ENCODE results near the gene AKAP11. TPM values are rescaled to one million over a fixed set of nuclear protein-coding genes. Genes with fewer than 3 reads are reported as not detected.

AKAP11 gene
- total RNA-seq, 3 donors from 2014 or later: 32.0 to 39.5 (median 38.0) TPM

DNA sequence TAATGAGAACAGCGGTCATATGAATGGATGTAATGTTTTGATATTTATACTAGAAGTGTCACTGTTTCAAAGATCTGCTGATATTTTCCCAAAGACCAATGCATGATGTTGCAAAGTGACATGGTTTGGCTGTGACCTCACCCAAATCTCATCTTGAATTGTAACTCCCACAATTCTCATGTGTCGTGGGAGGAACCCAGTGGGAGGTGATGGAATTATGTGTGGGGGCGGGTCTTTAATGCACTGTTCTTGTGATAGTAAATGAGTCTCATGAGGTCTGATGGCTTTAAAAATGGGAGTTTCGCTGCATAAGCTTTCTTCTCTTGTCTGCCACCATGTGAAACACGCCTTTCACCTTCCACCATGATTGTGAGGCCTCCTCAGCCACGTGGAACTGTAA is 98.3 kb downstream of the AKAP11 start:
- no peaks in the 10 kb centered on the region for H3K27me3 ChIP-seq
- intact Hi-C loops (cut with DNase I; ENCODE audit: low total_unique reads): no loop called here
- DNase-seq (ENCODE audit: low spot score in 2 of 2): no peak
- no peak overlapping the region for H3K27ac ChIP-seq
- TF ChIP-seq, protein P1, sequence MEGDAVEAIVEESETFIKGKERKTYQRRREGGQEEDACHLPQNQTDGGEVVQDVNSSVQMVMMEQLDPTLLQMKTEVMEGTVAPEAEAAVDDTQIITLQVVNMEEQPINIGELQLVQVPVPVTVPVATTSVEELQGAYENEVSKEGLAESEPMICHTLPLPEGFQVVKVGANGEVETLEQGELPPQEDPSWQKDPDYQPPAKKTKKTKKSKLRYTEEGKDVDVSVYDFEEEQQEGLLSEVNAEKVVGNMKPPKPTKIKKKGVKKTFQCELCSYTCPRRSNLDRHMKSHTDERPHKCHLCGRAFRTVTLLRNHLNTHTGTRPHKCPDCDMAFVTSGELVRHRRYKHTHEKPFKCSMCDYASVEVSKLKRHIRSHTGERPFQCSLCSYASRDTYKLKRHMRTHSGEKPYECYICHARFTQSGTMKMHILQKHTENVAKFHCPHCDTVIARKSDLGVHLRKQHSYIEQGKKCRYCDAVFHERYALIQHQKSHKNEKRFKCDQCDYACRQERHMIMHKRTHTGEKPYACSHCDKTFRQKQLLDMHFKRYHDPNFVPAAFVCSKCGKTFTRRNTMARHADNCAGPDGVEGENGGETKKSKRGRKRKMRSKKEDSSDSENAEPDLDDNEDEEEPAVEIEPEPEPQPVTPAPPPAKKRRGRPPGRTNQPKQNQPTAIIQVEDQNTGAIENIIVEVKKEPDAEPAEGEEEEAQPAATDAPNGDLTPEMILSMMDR (IDR thresholded peaks at IDR 0.05): no peak
- TF ChIP-seq POLR2A (IDR thresholded peaks at IDR 0.05) (no peak), POLR2AphosphoS5 (IDR thresholded peaks at IDR 0.05) (no peak)
- no peaks in the 10 kb centered on the region for H3K4me1 ChIP-seq
- H3K36me3 ChIP-seq: peaks cover 4% of the 10 kb centered on the region
- no peak overlapping the region for H3K4me3 ChIP-seq
- no peaks in the 10 kb centered on the region for H3K9me3 ChIP-seq

Other genes with a start within 250 kb of the AKAP11 start
- gene DGKH, start 223.5 kb upstream of the AKAP11 start, total RNA-seq: 10 to 100 TPM; 11.5 to 19.0 (median 19.0) TPM

Measured in breast epithelium (tissue), 4 donors.